HT1080 (cell line): ENCODE data around the gene STK33. TPM values are rescaled to one million over a fixed set of nuclear protein-coding genes. Genes with fewer than 3 reads are reported as not detected.
"Not testable (repeated sequence)": the region's sequence is repeated elsewhere in the genome, so short reads cannot be mapped to it uniquely, and the experiment has no call there.

ENCODE experiments used
- DNase-seq: peaks from one replicate; pipeline ENCODE4 v3.0.0-alpha.2; 2015; ENCODE audit warnings: low read depth
- total RNA-seq: library from RNA; depleted of rRNA; stranded (reverse); fragments of >200 nt; shearing (Covaris generic); gene quantifications from 2 replicates; pipeline ENCODE4 v1.2.3, GENCODE V29; 2014

The STK33 gene
- total RNA-seq, 1 experiment from 2014 or later = 8.6 TPM

DNA sequence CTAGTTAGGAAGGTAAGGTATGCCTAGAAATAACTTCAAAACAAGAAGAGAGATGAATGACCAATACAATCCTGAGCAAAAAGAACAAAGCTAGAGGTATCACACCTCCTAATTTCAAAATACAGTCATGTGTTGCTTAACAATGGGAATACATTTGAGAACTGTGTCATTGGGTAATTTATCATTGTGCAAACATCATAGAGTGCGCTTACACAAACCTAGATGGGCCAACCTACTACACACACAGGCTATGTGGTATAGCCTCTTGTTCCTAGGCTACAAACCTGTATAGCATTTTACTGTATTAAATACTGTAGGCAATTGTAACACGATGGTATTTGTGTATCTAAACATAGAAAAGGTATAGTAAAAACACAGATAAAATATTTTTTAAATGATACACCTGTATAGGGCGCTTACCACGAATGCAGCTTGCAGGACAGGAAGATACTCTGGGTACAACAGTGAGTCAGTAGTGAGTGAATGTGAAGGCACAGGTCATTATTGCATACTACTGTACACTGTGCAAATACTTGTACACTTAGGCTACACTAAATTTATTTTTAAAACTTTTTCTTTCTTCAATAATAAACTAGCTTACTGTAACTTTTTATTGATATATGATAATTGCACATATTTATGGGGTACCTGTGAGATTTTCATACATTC, 48.2 kb downstream of the STK33 start:
- no peak for DNase-seq

DNA sequence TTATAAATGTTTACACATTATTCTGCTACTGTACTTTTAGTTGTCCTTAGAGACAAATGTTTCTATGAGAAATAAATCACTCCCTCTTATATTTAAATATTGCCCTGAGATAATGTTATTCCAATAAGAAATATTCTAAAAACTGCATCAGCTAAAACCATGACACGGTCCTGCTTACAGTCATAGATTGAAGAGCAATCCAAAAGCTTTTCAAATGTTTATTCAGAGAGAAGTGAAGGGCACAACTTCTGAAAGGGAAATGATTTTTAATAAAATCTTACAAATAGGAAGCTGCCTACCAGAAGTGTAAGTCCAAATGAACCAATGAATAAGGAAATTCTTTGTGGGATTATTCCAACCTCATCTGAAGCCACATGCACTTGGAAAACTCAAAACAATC, 49.2 kb downstream of the STK33 start:
- DNase-seq = no peak

- no peak for DNase-seq
These were observed 50.8 kb downstream of the STK33 start for GRCh38 chr11:8543278-8543677.

DNA sequence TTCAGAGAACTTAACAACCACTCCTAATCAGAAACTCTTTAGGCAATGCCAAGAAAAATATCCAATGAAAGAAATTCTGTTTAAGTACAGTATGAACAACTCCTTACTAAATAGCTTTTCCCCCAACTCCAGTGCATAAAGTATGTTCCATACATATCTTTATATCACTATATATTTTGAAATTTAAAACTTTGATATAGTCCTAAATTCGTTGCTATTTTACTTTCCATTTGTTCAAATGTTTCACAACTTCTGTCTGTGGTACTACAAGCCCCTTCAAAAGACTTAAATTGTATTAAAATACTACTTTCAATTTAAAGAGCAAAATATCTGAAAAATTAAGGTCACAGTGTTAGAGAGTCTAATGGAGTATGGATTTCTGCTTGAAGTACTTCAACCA, 52.6 kb downstream of the STK33 start:
- no peak for DNase-seq

- no peak for DNase-seq
These were observed 60.7 kb downstream of the STK33 start for GRCh38 chr11:8533332-8533731.

- no peak for DNase-seq
These were observed 61.6 kb downstream of the STK33 start for GRCh38 chr11:8532475-8532874.

- no peak for DNase-seq
These were observed 62.0 kb downstream of the STK33 start for GRCh38 chr11:8531982-8532381.

GRCh38 chr11:8531312-8531711, 62.7 kb downstream of the STK33 start:
- no peak for DNase-seq

GRCh38 chr11:8527939-8528338, 66.1 kb downstream of the STK33 start:
- no peak for DNase-seq

DNA sequence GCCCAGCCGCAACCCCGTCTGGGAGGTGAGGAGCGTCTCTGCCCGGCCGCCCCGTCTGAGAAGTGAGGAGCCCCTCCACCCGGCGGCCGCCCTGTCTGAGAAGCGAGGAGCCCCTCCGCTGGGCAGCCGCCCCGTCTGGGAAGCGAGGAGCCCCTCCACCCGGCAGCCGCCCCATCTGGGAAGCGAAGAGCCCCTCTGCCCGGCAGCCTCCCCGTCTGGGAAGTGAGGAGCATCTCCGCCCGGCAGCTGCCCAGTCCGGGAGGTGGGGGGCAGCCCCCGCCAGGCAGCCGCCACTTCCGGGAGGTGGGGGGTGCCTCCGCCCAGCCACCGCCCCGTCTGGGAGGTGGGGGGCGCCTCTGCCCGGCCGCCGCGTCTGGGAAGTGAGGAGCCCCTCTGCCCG, 70.6 kb downstream of the STK33 start:
- no peak for DNase-seq

GRCh38 chr11:8512547-8512946, 81.5 kb downstream of the STK33 start:
- DNase-seq = no peak

- DNase-seq = no peak
These were observed 90.1 kb downstream of the STK33 start for GRCh38 chr11:8503910-8504364.

GRCh38 chr11:8501836-8502235, 92.2 kb downstream of the STK33 start:
- peak; percentile 57 for DNase-seq

DNA sequence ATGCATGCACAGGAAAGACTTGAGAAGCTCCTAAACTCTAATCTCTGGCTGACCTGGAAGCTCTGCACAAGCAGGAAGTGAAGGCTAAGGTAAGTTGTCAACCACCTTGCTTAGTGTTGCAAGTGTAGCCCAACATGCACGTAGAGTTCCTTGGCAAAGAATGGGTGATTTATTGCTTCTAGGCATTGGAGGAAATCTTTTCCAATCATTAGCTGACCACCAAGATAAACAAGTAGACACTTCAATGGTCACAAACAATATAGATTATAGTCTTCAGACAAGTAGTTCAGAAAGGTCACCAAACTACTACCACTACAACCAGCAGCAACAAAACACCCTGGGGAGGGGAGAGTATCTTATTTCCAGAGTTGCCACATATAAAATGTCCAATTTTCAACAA, 105.6 kb downstream of the STK33 start:
- no peak for DNase-seq

GRCh38 chr11:8487261-8487660, 106.8 kb downstream of the STK33 start:
- DNase-seq = no peak

DNA sequence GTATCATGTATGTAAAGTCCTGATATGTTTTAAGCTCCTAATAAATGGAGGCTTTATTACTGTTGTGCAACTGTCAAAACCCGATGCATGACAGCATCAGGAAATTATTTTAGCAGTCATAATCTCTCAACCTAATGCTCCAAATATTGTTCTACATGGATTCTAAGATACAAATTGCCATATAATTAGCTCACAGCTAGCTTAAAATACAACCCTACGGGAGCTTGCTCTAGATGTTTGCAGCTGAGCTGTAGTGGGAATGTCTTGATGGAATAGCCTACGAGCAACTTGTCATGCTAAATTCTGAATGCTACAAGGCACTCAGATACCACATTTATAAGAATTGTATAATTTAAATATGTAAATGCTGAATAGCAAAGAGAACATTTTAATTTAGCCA, 109.8 kb downstream of the STK33 start:
- DNase-seq = no peak

DNA sequence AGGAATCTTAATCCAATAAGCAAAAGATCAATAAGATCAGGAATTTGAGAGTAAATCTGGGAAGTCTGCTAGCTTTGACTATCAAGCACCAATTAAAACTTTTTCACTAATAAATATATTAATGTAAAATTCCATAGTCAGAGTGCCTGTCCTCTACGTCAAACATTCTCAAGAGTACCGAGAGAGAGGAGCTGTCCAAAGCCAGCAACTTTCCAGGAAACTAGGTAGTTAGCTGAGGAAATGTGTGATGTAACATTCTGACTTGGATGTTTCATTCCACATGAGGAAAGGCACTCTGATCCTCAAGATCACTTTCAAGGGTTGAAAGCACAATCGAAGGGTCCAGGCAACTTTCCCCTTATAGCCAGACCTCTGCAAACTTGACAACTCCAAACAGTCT, 113.2 kb downstream of the STK33 start:
- no peak for DNase-seq

GRCh38 chr11:8477680-8478079, 116.3 kb downstream of the STK33 start:
- no peak for DNase-seq

DNA sequence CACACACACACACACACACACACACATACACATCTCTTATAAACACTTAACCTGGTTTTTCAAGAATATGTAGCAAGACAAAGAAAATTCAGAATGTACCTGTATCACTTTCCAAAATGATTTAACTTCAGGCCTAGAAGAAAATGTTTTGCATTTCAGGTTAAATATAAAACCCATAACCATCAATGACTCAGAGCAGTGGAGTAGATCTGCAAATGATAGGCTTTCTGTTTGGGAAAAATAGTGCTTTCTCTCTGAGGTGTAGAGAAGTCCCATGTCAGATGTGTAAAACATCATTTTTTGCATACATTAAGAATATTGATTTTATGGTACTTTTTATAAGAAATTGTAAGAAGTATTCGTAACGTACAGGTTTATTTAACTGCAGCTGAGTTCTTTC, 116.9 kb downstream of the STK33 start:
- no peak for DNase-seq

- DNase-seq = not testable (repeated sequence)
These were observed 126.2 kb downstream of the STK33 start for GRCh38 chr11:8467806-8468205.

- not testable (repeated sequence) for DNase-seq
These were observed 126.7 kb downstream of the STK33 start for GRCh38 chr11:8467356-8467755.

DNA sequence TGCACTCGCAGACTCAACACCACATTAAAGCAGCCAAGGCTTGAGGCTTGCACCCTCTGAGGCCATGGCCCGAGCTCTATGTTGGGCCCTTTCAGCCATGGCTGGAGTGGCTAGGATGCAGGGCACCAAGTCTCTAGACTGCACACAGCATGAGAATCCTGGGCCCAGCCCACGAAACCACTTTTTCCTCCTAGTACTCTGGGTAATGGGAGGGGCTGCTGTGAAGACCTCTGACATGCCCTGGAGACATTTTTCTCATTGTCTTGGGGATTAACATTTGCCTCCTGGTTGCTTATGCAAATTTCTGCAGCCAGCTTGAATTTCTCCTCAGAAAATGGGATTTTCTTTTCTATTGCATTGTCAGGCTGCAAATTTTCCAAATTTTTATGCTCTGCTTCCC, 127.1 kb downstream of the STK33 start:
- not testable (repeated sequence) for DNase-seq

- DNase-seq = no peak
These were observed 134.2 kb downstream of the STK33 start for GRCh38 chr11:8459711-8460399.
